GM12865 (cell line): ENCODE results near the gene CXCL13.
"Not testable (repeated sequence)": the region's sequence is repeated elsewhere in the genome, so short reads cannot be mapped to it uniquely, and the experiment has no call there.

Experiments
- DNase-seq: peaks from one replicate; pipeline ENCODE4 v3.0.0; 2010; ENCODE audit warnings: low read depth
- H3K4me3 ChIP-seq: 2 replicates; pipeline ENCODE4 v1.5.1; 2011; ENCODE audit warnings: mild to moderate bottlenecking, low read depth, low read length, control low read depth
- TF ChIP-seq, protein P1 (sequence below): IDR thresholded peaks from 2 replicates; pipeline ENCODE4 v1.5.1; 2011; ENCODE audit warnings: low read length, control low read depth, low read depth, inconsistent platforms; ENCODE audit not compliant: insufficient read depth; ENCODE audit errors: missing control alignments

Gene CXCL13

DNA sequence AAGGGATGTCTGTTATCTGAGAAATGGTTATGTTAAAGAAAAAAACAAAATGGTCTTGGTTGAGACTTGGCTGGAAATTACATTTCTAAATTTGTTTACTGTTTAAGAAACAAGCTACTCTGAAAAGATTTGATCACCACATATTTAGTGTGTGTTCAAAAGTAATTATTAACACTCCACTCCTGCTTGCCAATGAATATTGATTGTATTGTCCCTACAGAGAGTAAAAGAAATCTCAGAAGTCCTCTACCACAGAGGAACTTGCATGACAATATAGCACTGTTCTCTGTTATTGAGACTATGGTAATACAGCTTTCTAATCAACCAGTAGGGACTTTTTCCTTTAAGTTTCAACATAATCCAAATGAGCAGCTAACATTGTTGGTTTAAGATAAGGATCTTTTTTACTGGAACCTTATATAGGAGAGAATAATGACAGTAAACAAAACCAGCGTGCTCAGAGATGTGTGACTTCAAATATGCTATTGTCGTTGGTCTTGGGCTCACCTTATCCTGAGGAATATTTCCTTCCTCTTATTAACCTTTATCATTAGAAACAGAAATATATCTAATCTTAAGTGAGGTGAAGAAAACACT is 47.6 kb downstream of the CXCL13 start:
- TF ChIP-seq, protein P1, sequence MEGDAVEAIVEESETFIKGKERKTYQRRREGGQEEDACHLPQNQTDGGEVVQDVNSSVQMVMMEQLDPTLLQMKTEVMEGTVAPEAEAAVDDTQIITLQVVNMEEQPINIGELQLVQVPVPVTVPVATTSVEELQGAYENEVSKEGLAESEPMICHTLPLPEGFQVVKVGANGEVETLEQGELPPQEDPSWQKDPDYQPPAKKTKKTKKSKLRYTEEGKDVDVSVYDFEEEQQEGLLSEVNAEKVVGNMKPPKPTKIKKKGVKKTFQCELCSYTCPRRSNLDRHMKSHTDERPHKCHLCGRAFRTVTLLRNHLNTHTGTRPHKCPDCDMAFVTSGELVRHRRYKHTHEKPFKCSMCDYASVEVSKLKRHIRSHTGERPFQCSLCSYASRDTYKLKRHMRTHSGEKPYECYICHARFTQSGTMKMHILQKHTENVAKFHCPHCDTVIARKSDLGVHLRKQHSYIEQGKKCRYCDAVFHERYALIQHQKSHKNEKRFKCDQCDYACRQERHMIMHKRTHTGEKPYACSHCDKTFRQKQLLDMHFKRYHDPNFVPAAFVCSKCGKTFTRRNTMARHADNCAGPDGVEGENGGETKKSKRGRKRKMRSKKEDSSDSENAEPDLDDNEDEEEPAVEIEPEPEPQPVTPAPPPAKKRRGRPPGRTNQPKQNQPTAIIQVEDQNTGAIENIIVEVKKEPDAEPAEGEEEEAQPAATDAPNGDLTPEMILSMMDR, result no peak
- no peak overlapping the region for H3K4me3 ChIP-seq
- no peak for DNase-seq

DNA sequence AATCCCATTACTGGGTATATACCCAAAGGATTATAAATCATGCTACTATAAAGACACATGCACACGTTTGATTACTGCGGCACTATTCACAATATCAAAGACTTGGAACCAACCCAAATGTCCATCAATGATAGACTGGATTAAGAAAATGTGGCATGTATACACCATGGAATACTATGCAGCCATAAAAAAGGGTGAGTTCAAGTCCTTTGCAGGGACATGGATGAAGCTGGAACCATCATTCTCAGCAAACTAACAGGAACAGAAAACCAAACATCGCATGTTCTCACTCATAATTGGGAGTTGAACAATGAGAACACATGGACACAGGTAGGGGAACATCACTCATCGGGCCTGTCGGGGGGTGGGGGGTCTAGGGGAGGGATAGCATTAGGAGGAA is 54.7 kb downstream of the CXCL13 start:
- H3K4me3 ChIP-seq, DNase-seq: not testable (repeated sequence)
